A549 (cell line): Measurements from ENCODE around the gene NRM.

ENCODE experiments used
- JUN ChIP-seq, 2 experiments: fragments of >200 bp; sonication (Bioruptor Twin); formaldehyde crosslinking; IDR thresholded peaks; 2 replicates in 1 of 2; 3 replicates in 1 of 2; pipeline ENCODE4 v1.6.1; 2016 to 2017
- RFX5 ChIP-seq: fragments of 450-650 bp; IDR thresholded peaks from 2 replicates; pipeline ENCODE4 v1.7.1; 2014; ENCODE audit warnings: antibody characterized with exemption, mild to moderate bottlenecking, moderate library complexity
- TF ChIP-seq, protein P1 (sequence below): fragments of >200 bp; sonication (Bioruptor Twin); formaldehyde crosslinking; IDR thresholded peaks from 3 replicates; pipeline ENCODE4 v1.5.1; 2016
- TF ChIP-seq, protein P2 (sequence below): fragments of 150-350 bp; IDR thresholded peaks from 2 replicates; pipeline ENCODE4 v1.6.1; 2014; ENCODE audit warnings: low read depth, mild to moderate bottlenecking, low read length

DNA sequence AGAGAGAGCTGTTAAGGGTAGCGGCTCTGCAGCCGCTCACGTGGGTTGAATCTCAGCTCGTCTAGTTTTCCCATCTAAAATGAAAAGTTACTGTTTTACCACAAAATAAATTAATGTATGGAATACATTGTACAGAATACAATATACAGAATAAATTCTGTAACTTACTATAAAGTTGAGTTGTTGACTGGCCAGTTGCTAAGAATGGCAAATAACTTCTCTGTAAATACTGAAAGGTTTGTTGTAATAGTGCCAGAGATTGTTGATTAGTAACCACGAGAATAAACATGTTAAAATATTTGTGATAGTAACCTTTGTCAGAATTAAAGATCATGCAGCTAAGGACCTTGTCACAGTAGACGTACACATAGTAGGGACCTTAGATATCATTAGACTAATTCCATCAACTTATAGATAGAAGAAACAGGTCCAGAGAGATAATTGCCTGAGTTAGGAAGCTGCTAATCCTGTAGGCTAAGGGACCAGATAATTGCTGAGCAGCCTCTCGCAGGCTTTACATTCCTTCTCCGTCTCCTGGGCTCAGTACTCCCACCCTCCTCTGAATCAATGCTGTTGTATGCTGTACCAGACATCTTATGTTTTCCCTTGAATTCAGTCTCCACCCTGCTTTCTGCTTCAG lies 544 bp upstream of the NRM start:
- TF ChIP-seq RFX5: no peak
- TF ChIP-seq, protein P1, sequence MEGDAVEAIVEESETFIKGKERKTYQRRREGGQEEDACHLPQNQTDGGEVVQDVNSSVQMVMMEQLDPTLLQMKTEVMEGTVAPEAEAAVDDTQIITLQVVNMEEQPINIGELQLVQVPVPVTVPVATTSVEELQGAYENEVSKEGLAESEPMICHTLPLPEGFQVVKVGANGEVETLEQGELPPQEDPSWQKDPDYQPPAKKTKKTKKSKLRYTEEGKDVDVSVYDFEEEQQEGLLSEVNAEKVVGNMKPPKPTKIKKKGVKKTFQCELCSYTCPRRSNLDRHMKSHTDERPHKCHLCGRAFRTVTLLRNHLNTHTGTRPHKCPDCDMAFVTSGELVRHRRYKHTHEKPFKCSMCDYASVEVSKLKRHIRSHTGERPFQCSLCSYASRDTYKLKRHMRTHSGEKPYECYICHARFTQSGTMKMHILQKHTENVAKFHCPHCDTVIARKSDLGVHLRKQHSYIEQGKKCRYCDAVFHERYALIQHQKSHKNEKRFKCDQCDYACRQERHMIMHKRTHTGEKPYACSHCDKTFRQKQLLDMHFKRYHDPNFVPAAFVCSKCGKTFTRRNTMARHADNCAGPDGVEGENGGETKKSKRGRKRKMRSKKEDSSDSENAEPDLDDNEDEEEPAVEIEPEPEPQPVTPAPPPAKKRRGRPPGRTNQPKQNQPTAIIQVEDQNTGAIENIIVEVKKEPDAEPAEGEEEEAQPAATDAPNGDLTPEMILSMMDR: no peak
- TF ChIP-seq, protein P2, sequence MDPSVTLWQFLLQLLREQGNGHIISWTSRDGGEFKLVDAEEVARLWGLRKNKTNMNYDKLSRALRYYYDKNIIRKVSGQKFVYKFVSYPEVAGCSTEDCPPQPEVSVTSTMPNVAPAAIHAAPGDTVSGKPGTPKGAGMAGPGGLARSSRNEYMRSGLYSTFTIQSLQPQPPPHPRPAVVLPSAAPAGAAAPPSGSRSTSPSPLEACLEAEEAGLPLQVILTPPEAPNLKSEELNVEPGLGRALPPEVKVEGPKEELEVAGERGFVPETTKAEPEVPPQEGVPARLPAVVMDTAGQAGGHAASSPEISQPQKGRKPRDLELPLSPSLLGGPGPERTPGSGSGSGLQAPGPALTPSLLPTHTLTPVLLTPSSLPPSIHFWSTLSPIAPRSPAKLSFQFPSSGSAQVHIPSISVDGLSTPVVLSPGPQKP: no peak
- TF ChIP-seq JUN (IDR thresholded peaks at IDR 0.05): no peak
